Loucy (cell line): ENCODE results near the gene CNTN5.

Source experiments
- CTCF ChIP-seq: fragments of 200-600 bp; sonication (generic); conservative IDR thresholded peaks from 2 replicates; pipeline ENCODE4 v1.5.1; 2014; ENCODE audit warnings: mild to moderate bottlenecking, antibody characterized with exemption, low read length
- EZH2phosphoT487 ChIP-seq: fragments of 200-600 bp; IDR thresholded peaks from 2 replicates; pipeline ENCODE4 v1.6.1; 2018; ENCODE audit warnings: antibody characterized with exemption, mild to moderate bottlenecking, moderate library complexity, borderline replicate concordance

- TF ChIP-seq CTCF (no peak), EZH2phosphoT487 (no peak)
Observed at GRCh38 chr11:100315946-100316345, 1295.2 kb downstream of the CNTN5 start.
